ENCODE measurements around the gene CLIC4. TPM values are rescaled to one million over a fixed set of nuclear protein-coding genes. Genes with fewer than 3 reads are reported as not detected.

The CLIC4 gene
- total RNA-seq, 2 donors from 2014 or later: 740 to 777 TPM

- Histone ChIP-seq H3K4me3 (no peak overlapping the region), H3K9me3 (no peaks in the 10 kb centered on the region), H3K4me1 (ENCODE audit: control insufficient read depth in 1 of 2, low read depth in 2 of 2) (peaks cover 44 to 84% of the 10 kb centered on the region in 2 donors), H3K27me3 (replicated peaks; ENCODE audit: insufficient read depth) (no peaks in the 10 kb centered on the region), H3K27ac (no peak overlapping the region), H3K36me3 (no peaks in the 10 kb centered on the region)
- DNase-seq (ENCODE audit: low spot score): no peak
- ATAC-seq (ENCODE audit: insufficient number of reproducible peaks, low FRiP score, low read depth): no peak
- no peak for TF ChIP-seq CTCF (IDR thresholded peaks at IDR 0.05)
These were observed 79.9 kb downstream of the CLIC4 start for GRCh38 chr1:24825174-24825573.

- Histone ChIP-seq H3K27ac (peak overlapping the region in 1 of 2 donors; percentile 9), H3K27me3 (replicated peaks; ENCODE audit: insufficient read depth) (no peaks in the 10 kb centered on the region), H3K4me1 (ENCODE audit: control insufficient read depth in 1 of 2, low read depth in 2 of 2) (peaks cover 53 to 90% of the 10 kb centered on the region in 2 donors), H3K36me3 (no peaks in the 10 kb centered on the region), H3K9me3 (no peaks in the 10 kb centered on the region), H3K4me3 (no peak overlapping the region)
- no peak for TF ChIP-seq CTCF (IDR thresholded peaks at IDR 0.05)
- DNase-seq (ENCODE audit: low spot score) (no peak), ATAC-seq (ENCODE audit: insufficient number of reproducible peaks, low FRiP score, low read depth) (no peak)
These were observed 81.3 kb downstream of the CLIC4 start for GRCh38 chr1:24826510-24826909.

GRCh38 chr1:24827379-24828135 lies 82.3 kb downstream of the CLIC4 start:
- ATAC-seq (ENCODE audit: insufficient number of reproducible peaks, low FRiP score, low read depth) (no peak), DNase-seq (ENCODE audit: low spot score) (no peak)
- Histone ChIP-seq H3K27me3 (replicated peaks; ENCODE audit: insufficient read depth) (no peaks in the 10 kb centered on the region), H3K4me1 (ENCODE audit: control insufficient read depth in 1 of 2, low read depth in 2 of 2) (peaks cover 55 to 92% of the 10 kb centered on the region in 2 donors), H3K27ac (peak overlapping the region; percentile 7 to 30), H3K36me3 (no peaks in the 10 kb centered on the region), H3K9me3 (no peaks in the 10 kb centered on the region), H3K4me3 (no peak overlapping the region)
- no peak for TF ChIP-seq CTCF (IDR thresholded peaks at IDR 0.05)

- ATAC-seq (ENCODE audit: insufficient number of reproducible peaks, low FRiP score, low read depth) (no peak), DNase-seq (ENCODE audit: low spot score) (no peak)
- peaks cover 50 to 84% of the 10 kb centered on the region in 2 donors for H3K4me1 ChIP-seq (ENCODE audit: control insufficient read depth in 1 of 2, low read depth in 2 of 2)
- H3K4me3 ChIP-seq: no peak overlapping the region
- no peaks in the 10 kb centered on the region for H3K9me3 ChIP-seq
- peak overlapping the region; percentile 30 to 51 for H3K27ac ChIP-seq
- H3K27me3 ChIP-seq (replicated peaks; ENCODE audit: insufficient read depth): no peaks in the 10 kb centered on the region
- no peak for TF ChIP-seq CTCF (IDR thresholded peaks at IDR 0.05)
- H3K36me3 ChIP-seq: no peaks in the 10 kb centered on the region
These were observed 83.1 kb downstream of the CLIC4 start for GRCh38 chr1:24828183-24828886.

- H3K27me3 ChIP-seq (replicated peaks; ENCODE audit: insufficient read depth): no peaks in the 10 kb centered on the region
- H3K9me3 ChIP-seq: no peaks in the 10 kb centered on the region
- H3K36me3 ChIP-seq: no peaks in the 10 kb centered on the region
- ATAC-seq (ENCODE audit: insufficient number of reproducible peaks, low FRiP score, low read depth) (no peak), DNase-seq (ENCODE audit: low spot score) (no peak)
- no peak overlapping the region for H3K4me3 ChIP-seq
- peak overlapping the region; percentile 28 to 51 for H3K27ac ChIP-seq
- peaks cover 48 to 79% of the 10 kb centered on the region in 2 donors for H3K4me1 ChIP-seq (ENCODE audit: control insufficient read depth in 1 of 2, low read depth in 2 of 2)
- no peak for TF ChIP-seq CTCF (IDR thresholded peaks at IDR 0.05)
These were observed 83.6 kb downstream of the CLIC4 start for GRCh38 chr1:24828887-24829192.

Measured in thoracic aorta (tissue), 2 donors.